Measurements from ENCODE around the gene GRIK3.
"Not testable (repeated sequence)": the region's sequence is repeated elsewhere in the genome, so short reads cannot be mapped to it uniquely, and the experiment has no call there.

GRIK3 gene

GRCh38 chr1:37034121-37035013 lies at the start of gene GRIK3:
TSS of gene GRIK3 (minus strand) at chr1:37034515. CDS start at chr1:37034108, 407 bp downstream.
- peak in 3 of 14 donors; percentile 6 to 54 (median 10) for DNase-seq

- DNase-seq, result no peak
Measured at GRCh38 chr1:37084013-37084412, 49.7 kb upstream of the GRIK3 start.

- peak in 8 of 14 donors; percentile 6 to 57 (median 38) for DNase-seq
Measured at GRCh38 chr1:37083603-37084002, 49.3 kb upstream of the GRIK3 start.

- DNase-seq, result not testable (repeated sequence)
Measured at GRCh38 chr1:37080296-37080986, 46.1 kb upstream of the GRIK3 start.

- DNase-seq, result no peak
Measured at GRCh38 chr1:37078866-37079265, 44.6 kb upstream of the GRIK3 start.

- DNase-seq, result no peak
Measured at GRCh38 chr1:37076168-37076567, 41.9 kb upstream of the GRIK3 start.

GRCh38 chr1:37073854-37074379 lies 39.6 kb upstream of the GRIK3 start:
- DNase-seq, result no peak

- no peak for DNase-seq
Measured at GRCh38 chr1:37073152-37073853, 39.0 kb upstream of the GRIK3 start.

- DNase-seq, result peak in 3 of 14 donors; percentile 7 to 49 (median 18)
Measured at GRCh38 chr1:37071829-37072228, 37.5 kb upstream of the GRIK3 start.

- DNase-seq, result no peak
Measured at GRCh38 chr1:37070126-37070525, 35.8 kb upstream of the GRIK3 start.

- DNase-seq, result no peak
Measured at GRCh38 chr1:37069406-37069805, 35.1 kb upstream of the GRIK3 start.

- no peak for DNase-seq
Measured at GRCh38 chr1:37068897-37069296, 34.6 kb upstream of the GRIK3 start.

GRCh38 chr1:37068260-37068659 lies 33.9 kb upstream of the GRIK3 start:
- DNase-seq, result no peak

- DNase-seq, result peak in 5 of 14 donors; percentile 7 to 29 (median 18)
Measured at GRCh38 chr1:37064039-37064438, 29.7 kb upstream of the GRIK3 start.

- DNase-seq, result no peak
Measured at GRCh38 chr1:37059346-37059745, 25.0 kb upstream of the GRIK3 start.

GRCh38 chr1:37058424-37058988 lies 24.2 kb upstream of the GRIK3 start:
- DNase-seq, result no peak

- peak in 7 of 14 donors; percentile 6 to 57 (median 39) for DNase-seq
Measured at GRCh38 chr1:37056325-37056724, 22.0 kb upstream of the GRIK3 start.

- DNase-seq, result no peak
Measured at GRCh38 chr1:37055631-37056030, 21.3 kb upstream of the GRIK3 start.

- no peak for DNase-seq
Measured at GRCh38 chr1:37053173-37053572, 18.9 kb upstream of the GRIK3 start.

- DNase-seq, result no peak
Measured at GRCh38 chr1:37052120-37052519, 17.8 kb upstream of the GRIK3 start.

GRCh38 chr1:37051346-37051745 lies 17.0 kb upstream of the GRIK3 start:
- no peak for DNase-seq

GRCh38 chr1:37047542-37047941 lies 13.2 kb upstream of the GRIK3 start:
- no peak for DNase-seq

Data from C1 segment of cervical spinal cord (tissue), 14 donors.